ENCODE measurements around the gene ZC3H12A. TPM values are rescaled to one million over a fixed set of nuclear protein-coding genes. Genes with fewer than 3 reads are reported as not detected.

ZC3H12A gene
- total and polyA plus RNA-seq, 2 of the 4 experiments (the other 2 are of a cell fraction): 3.8 to 14.2 TPM

DNA sequence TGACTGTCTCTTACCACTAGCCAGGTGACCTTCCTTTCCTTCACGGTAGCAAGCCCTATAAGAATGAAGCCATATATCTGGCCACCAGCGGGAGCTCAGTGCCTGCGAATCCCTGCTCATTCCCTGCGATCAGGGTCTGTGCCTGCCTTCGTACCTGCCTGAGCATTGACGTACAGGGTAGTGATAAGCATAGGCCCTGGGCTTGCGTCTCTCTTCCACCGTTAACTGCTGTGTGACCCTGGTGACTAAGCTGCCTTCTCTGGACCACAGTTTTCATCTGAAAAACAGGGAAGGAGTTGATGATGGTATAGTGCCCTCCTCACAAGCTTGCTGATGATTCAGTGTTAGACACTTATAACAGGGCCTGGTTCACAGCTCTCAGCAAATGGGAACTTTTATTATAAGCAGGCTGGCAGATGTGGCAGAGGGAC lies 4.1 kb downstream of the ZC3H12A start:
- peak overlapping the region; percentile 96 for H3K14ac ChIP-seq (replicated peaks; ENCODE audit: low read depth, low read length)
- peak overlapping the region; percentile 94 for H3K27ac ChIP-seq (ENCODE audit: insufficient read depth, low read length)
- ATAC-seq (ENCODE audit: low read depth) (no peak), DNase-seq (peak; percentile 77)
- H3K18ac ChIP-seq (ENCODE audit: low read depth, low read length): peak overlapping the region; percentile 65
- H3K36me3 ChIP-seq (ENCODE audit: control insufficient read depth, insufficient read depth, low read length): peaks cover 52% of the 10 kb centered on the region
- in situ Hi-C loops (cut with MboI; ENCODE audit: low sequenced_read_pairs) (no loop called here), dilution Hi-C loops (cut with HindIII; ENCODE audit: low sequenced_read_pairs, unreplicated experiment) (no loop called here), intact Hi-C loops (cut with micrococcal nuclease) (loop anchor here (5.0 kb wide), 1 partner anchor 214 kb away; the partner anchor contains the start of gene CDCA8)
- H3K9ac ChIP-seq (ENCODE audit: low read depth, low read length): peak overlapping the region; percentile 18
- peak overlapping the region; percentile 99 for H3K4ac ChIP-seq (ENCODE audit: low read depth, low read length)
- peak overlapping the region; percentile 73 for H2BK20ac ChIP-seq (ENCODE audit: low read depth, low read length)
- no peaks in the 10 kb centered on the region for H3K27me3 ChIP-seq (ENCODE audit: control insufficient read depth, insufficient read depth, low read length)
- H3K9me1 ChIP-seq (ENCODE audit: insufficient read depth, low read length): peaks cover 21% of the 10 kb centered on the region
- peak overlapping the region; percentile 94; the same call in 1 of the 2 replicates for H2BK120ac ChIP-seq (ENCODE audit: low read depth, low read length)
- peak overlapping the region; percentile 98 for H2AK9ac ChIP-seq (replicated peaks; ENCODE audit: low read depth, low read length, poor library complexity)
- peak overlapping the region; percentile 96 for H2AK5ac ChIP-seq (ENCODE audit: low read depth, low read length)
- H3K56ac ChIP-seq (ENCODE audit: extremely low read depth, insufficient read depth, low read length): no peak overlapping the region; the same call in 1 of the 2 replicates
- H2BK15ac ChIP-seq (ENCODE audit: low read depth, low read length): peak overlapping the region; percentile 83; the same call in 2 of the 3 replicates
- peak overlapping the region; percentile 96 for H3K4me2 ChIP-seq (ENCODE audit: low read depth, low read length)
- H4K5ac ChIP-seq (ENCODE audit: low read depth, low read length): peak overlapping the region; percentile 66
- peak overlapping the region; percentile 86 to 95; a peak in 3 of 4 replicates for H4K8ac ChIP-seq (ENCODE audit: low read depth in 2 of 2, low read length in 2 of 2)
- peak overlapping the region; percentile 95 for H4K91ac ChIP-seq (ENCODE audit: insufficient read depth, low read depth, low read length)
- WGBS, 2 experiments (ENCODE audit: extremely low coverage in 2 of 2, insufficient read length in 1 of 2): 95% methylated on average over 3 of the region's 8 CpGs; no CpG with 5 or more reads in 1 of the 2 experiments
- peak overlapping the region; percentile 96 for H3K23ac ChIP-seq (ENCODE audit: low read depth, low read length)
- peaks cover 47% of the 10 kb centered on the region for H3K4me1 ChIP-seq (ENCODE audit: control insufficient read depth, insufficient read depth, low read length)
- H4K20me1 ChIP-seq (ENCODE audit: insufficient read depth, low read length): peaks cover 23% of the 10 kb centered on the region
- BruUV-seq (replicated peaks): no TSS peak
- TF ChIP-seq RCOR1 (IDR thresholded peaks at IDR 0.05; ENCODE audit: insufficient replicate concordance, low read length) (peak; percentile 35), CEBPB (IDR thresholded peaks at IDR 0.05; ENCODE audit: low read depth, low read length) (no peak)
- H3K79me1 ChIP-seq (ENCODE audit: low read depth in 1 of 2, low read length in 2 of 2): peaks cover 30 to 77% of the 10 kb centered on the region in 2 experiments; a peak in 3 of 4 replicates
- H2AFZ ChIP-seq (replicated peaks; ENCODE audit: low read length, poor library complexity): peak overlapping the region; percentile 47
- H3K9me3 ChIP-seq (ENCODE audit: control insufficient read depth, insufficient read depth, low read length): no peaks in the 10 kb centered on the region
- peak overlapping the region; percentile 97 for H2BK5ac ChIP-seq (ENCODE audit: low read depth, low read length, poor library complexity, severe bottlenecking)
- no peak overlapping the region for H3K4me3 ChIP-seq (ENCODE audit: insufficient read depth, low read depth, low read length)
- CTCF ChIA-PET: interaction anchor here (0.6 to 3.8 kb wide), 4 partner anchors 9 to 1168 kb away, joined by 3 to 24 read pairs (median 4); no protein-coding TSS in a partner anchor
- POLR2A ChIA-PET (ENCODE audit: unreplicated experiment): interaction anchor here (0.9 kb wide), 1 partner anchor 15 kb away, joined by 3 read pairs; no protein-coding TSS in a partner anchor

Data from IMR-90 (cell line).